SK-N-SH treated with all-trans-retinoic acid at 6 μM for 48 hours (cell line): Measurements from ENCODE around the gene PRC1.

Experiments
- ATAC-seq: fragments of 200-7000 bp; cut with Tn5 transposase; 3 replicates; pipeline ENCODE4 v1.9.1; 2020; ENCODE audit warnings: mild to moderate bottlenecking, moderate library complexity
- ARNTL ChIP-seq: fragments of 450-650 bp; formaldehyde crosslinking; IDR thresholded peaks from 2 replicates; pipeline ENCODE4 v1.5.0; 2020; ENCODE audit warnings: low read depth, mild to moderate bottlenecking, moderate library complexity, borderline replicate concordance
- BACH2 ChIP-seq: fragments of 250-450 bp; sonication (Bioruptor Pico); IDR thresholded peaks from 2 replicates; pipeline ENCODE4 v1.9.0; 2021; ENCODE audit warnings: mild to moderate bottlenecking, borderline replicate concordance
- CREB5 ChIP-seq: fragments of 250-450 bp; sonication (Bioruptor Pico); IDR thresholded peaks from 2 replicates; pipeline ENCODE4 v1.5.1; 2020; ENCODE audit warnings: low read depth, mild to moderate bottlenecking, moderate library complexity
- CSDC2 ChIP-seq: fragments of 250-450 bp; sonication (Bioruptor Pico); IDR thresholded peaks from 2 replicates; pipeline ENCODE4 v1.5.0; 2020; ENCODE audit warnings: mild to moderate bottlenecking, moderate library complexity
- CSRNP3 ChIP-seq: fragments of 250-450 bp; sonication (Bioruptor Pico); IDR thresholded peaks from 2 replicates; pipeline ENCODE4 v1.5.1; 2021; ENCODE audit warnings: mild to moderate bottlenecking, moderate library complexity
- ESRRG ChIP-seq: fragments of 250-450 bp; sonication (Bioruptor Pico); IDR thresholded peaks from 2 replicates; pipeline ENCODE4 v1.6.1; 2021; ENCODE audit warnings: mild to moderate bottlenecking
- ISL1 ChIP-seq: fragments of 250-450 bp; sonication (Bioruptor Pico); IDR thresholded peaks from 2 replicates; pipeline ENCODE4 v2.1.2; 2022; ENCODE audit warnings: mild to moderate bottlenecking, moderate library complexity
- OSR1 ChIP-seq: fragments of 250-450 bp; sonication (Bioruptor Pico); IDR thresholded peaks from 2 replicates; pipeline ENCODE4 v1.8.0; 2022; ENCODE audit warnings: moderate library complexity, mild to moderate bottlenecking, inconsistent platforms
- POU6F1 ChIP-seq: fragments of 250-450 bp; sonication (Bioruptor Pico); IDR thresholded peaks from 2 replicates; pipeline ENCODE4 v1.8.0; 2021; ENCODE audit warnings: low read depth, mild to moderate bottlenecking, moderate library complexity, borderline replicate concordance
- PPARA ChIP-seq: fragments of 250-450 bp; sonication (Bioruptor Pico); IDR thresholded peaks from 2 replicates; pipeline ENCODE4 v1.5.0; 2020; ENCODE audit warnings: mild to moderate bottlenecking, borderline replicate concordance
- RARB ChIP-seq: fragments of 250-450 bp; sonication (Bioruptor Pico); IDR thresholded peaks from 2 replicates; pipeline ENCODE4 v1.8.0; 2021; ENCODE audit warnings: mild to moderate bottlenecking, moderate library complexity
- SNAI2 ChIP-seq: fragments of 250-450 bp; sonication (Bioruptor Pico); IDR thresholded peaks from 2 replicates; pipeline ENCODE4 v1.5.0; 2020; ENCODE audit warnings: mild to moderate bottlenecking, moderate library complexity
- TCF4 ChIP-seq: fragments of 250-450 bp; sonication (Bioruptor Pico); IDR thresholded peaks from 2 replicates; pipeline ENCODE4 v1.8.0; 2021; ENCODE audit warnings: mild to moderate bottlenecking, moderate library complexity, borderline replicate concordance
- TOX ChIP-seq: fragments of 250-450 bp; sonication (Bioruptor Pico); IDR thresholded peaks from 2 replicates; pipeline ENCODE4 v1.8.0; 2021; ENCODE audit warnings: mild to moderate bottlenecking, moderate library complexity, borderline replicate concordance
- TSHZ2 ChIP-seq: fragments of 250-450 bp; sonication (Bioruptor Pico); IDR thresholded peaks from 2 replicates; pipeline ENCODE4 v1.5.0; 2020; ENCODE audit warnings: mild to moderate bottlenecking, moderate library complexity
- ZC3H10 ChIP-seq: fragments of 250-450 bp; sonication (Bioruptor Pico); IDR thresholded peaks from 2 replicates; pipeline ENCODE4 v1.5.1; 2021; ENCODE audit warnings: mild to moderate bottlenecking, moderate library complexity
- ZFP3 ChIP-seq: fragments of 250-450 bp; sonication (Bioruptor Pico); IDR thresholded peaks from 2 replicates; pipeline ENCODE4 v1.5.0; 2020; ENCODE audit warnings: mild to moderate bottlenecking, moderate library complexity
- ZFP30 ChIP-seq: fragments of 450-650 bp; formaldehyde crosslinking; IDR thresholded peaks from 2 replicates; pipeline ENCODE4 v1.5.0; 2022; ENCODE audit warnings: mild to moderate bottlenecking, moderate library complexity
- ZNF565 ChIP-seq: fragments of 450-650 bp; formaldehyde crosslinking; conservative IDR thresholded peaks from 2 replicates; pipeline ENCODE4 v1.5.0; 2020; ENCODE audit warnings: low read depth, mild to moderate bottlenecking, moderate library complexity
- ZNF70 ChIP-seq: fragments of 450-650 bp; formaldehyde crosslinking; IDR thresholded peaks from 2 replicates; pipeline ENCODE4 v1.5.0; 2020; ENCODE audit warnings: mild to moderate bottlenecking, moderate library complexity

The PRC1 gene

GRCh38 chr15:90994417-90995311, at the start of gene PRC1:
Gene PRC1, minus strand, starts transcription at chr15:90994535. Its CDS starts 118 bp downstream, at chr15:90994417.
- 0 out of 2 replicates have a peak, but pooled peaks have one; percentile 20 for TF ChIP-seq ZNF70
- TF ChIP-seq OSR1 (CRISPR knock-in tag) = no peak
- no peak for TF ChIP-seq CSRNP3 (CRISPR knock-in tag)
- TF ChIP-seq BACH2 (CRISPR knock-in tag) = 0 out of 2 replicates have a peak, but pooled peaks have one; percentile 49
- peak; percentile 88 for TF ChIP-seq PPARA (CRISPR knock-in tag)
- peak; percentile 79; the same call in 1 of the 2 replicates for TF ChIP-seq ZFP3 (CRISPR knock-in tag)
- TF ChIP-seq CSDC2 (CRISPR knock-in tag) = peak; percentile 88; the same call in 1 of the 2 replicates
- peak; percentile 56; the same call in 1 of the 2 replicates for TF ChIP-seq SNAI2 (CRISPR knock-in tag)
- no peak for TF ChIP-seq TOX (CRISPR knock-in tag)
- TF ChIP-seq ZFP30 (CRISPR knock-in tag) = peak; percentile 45; the same call in 1 of the 2 replicates
- peak; percentile 29; the same call in 1 of the 2 replicates for TF ChIP-seq CREB5 (CRISPR knock-in tag)
- TF ChIP-seq TSHZ2 (CRISPR knock-in tag) = peak; percentile 78; the same call in 1 of the 2 replicates
- ATAC-seq = peak; percentile 95

GRCh38 chr15:91043202-91043874, 49.0 kb upstream of the PRC1 start:
- ATAC-seq = no peak
- no peak for TF ChIP-seq ZC3H10 (CRISPR knock-in tag)

- ATAC-seq = no peak
- TF ChIP-seq ESRRG (CRISPR knock-in tag) = no peak
- no peak for TF ChIP-seq ISL1 (CRISPR knock-in tag)
- TF ChIP-seq TCF4 (CRISPR knock-in tag) = no peak
- no peak for TF ChIP-seq ZFP30 (CRISPR knock-in tag)
- TF ChIP-seq SNAI2 (CRISPR knock-in tag) = no peak
- TF ChIP-seq ZC3H10 (CRISPR knock-in tag) = no peak
- no peak for TF ChIP-seq POU6F1 (CRISPR knock-in tag)
- no peak for TF ChIP-seq ZNF565 (CRISPR knock-in tag)
- TF ChIP-seq CSDC2 (CRISPR knock-in tag) = no peak
- TF ChIP-seq BACH2 (CRISPR knock-in tag) = no peak
- no peak for TF ChIP-seq ARNTL
- no peak for TF ChIP-seq OSR1 (CRISPR knock-in tag)
Measured at GRCh38 chr15:91040856-91041255, 46.5 kb upstream of the PRC1 start.

- no peak for TF ChIP-seq PPARA (CRISPR knock-in tag)
- TF ChIP-seq TOX (CRISPR knock-in tag) = no peak
- no peak for TF ChIP-seq RARB (CRISPR knock-in tag)
- no peak for TF ChIP-seq ZNF70
- TF ChIP-seq ZNF565 (CRISPR knock-in tag) = no peak
- no peak for TF ChIP-seq ZFP3 (CRISPR knock-in tag)
- no peak for TF ChIP-seq BACH2 (CRISPR knock-in tag)
- no peak for TF ChIP-seq CSDC2 (CRISPR knock-in tag)
- TF ChIP-seq ESRRG (CRISPR knock-in tag) = no peak
- TF ChIP-seq ZC3H10 (CRISPR knock-in tag) = no peak
- TF ChIP-seq TSHZ2 (CRISPR knock-in tag) = no peak
- TF ChIP-seq ISL1 (CRISPR knock-in tag) = no peak
- ATAC-seq = no peak
Measured at GRCh38 chr15:91039996-91040395, 45.7 kb upstream of the PRC1 start.
